GM18517 (cell line): ENCODE results near the gene VIPR2.

Source experiments
- ATAC-seq: cut with Tn5 transposase; IDR thresholded peaks from one replicate; pipeline ENCODE4 v1.9.1; 2021; ENCODE audit warnings: mild to moderate bottlenecking, moderate library complexity; ENCODE audit not compliant: unreplicated experiment

The VIPR2 gene

DNA sequence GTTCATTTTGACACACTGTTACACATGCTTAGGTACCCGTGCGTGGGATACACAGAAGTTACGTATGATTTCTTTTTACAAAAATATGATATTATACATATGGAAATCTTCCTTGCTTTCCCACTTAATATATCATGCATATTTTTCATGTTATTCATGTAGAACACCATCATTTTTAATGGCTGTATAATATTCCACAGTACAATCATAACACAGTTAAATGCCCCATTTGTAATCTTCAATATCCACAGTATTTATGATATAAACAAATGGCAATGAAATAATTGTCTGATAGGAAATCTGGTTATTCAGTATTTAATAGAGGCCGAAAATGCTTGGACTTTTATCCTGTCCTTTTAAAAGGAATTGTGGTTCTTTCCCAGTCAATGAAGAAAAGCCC lies 23.2 kb downstream of the VIPR2 start:
- ATAC-seq, result no peak

- ATAC-seq, result no peak
Observed at GRCh38 chr7:159121068-159121467, 23.6 kb downstream of the VIPR2 start.

- no peak for ATAC-seq
Observed at GRCh38 chr7:159120540-159120919, 24.1 kb downstream of the VIPR2 start.

GRCh38 chr7:159119851-159120539 lies 24.7 kb downstream of the VIPR2 start:
- no peak for ATAC-seq

DNA sequence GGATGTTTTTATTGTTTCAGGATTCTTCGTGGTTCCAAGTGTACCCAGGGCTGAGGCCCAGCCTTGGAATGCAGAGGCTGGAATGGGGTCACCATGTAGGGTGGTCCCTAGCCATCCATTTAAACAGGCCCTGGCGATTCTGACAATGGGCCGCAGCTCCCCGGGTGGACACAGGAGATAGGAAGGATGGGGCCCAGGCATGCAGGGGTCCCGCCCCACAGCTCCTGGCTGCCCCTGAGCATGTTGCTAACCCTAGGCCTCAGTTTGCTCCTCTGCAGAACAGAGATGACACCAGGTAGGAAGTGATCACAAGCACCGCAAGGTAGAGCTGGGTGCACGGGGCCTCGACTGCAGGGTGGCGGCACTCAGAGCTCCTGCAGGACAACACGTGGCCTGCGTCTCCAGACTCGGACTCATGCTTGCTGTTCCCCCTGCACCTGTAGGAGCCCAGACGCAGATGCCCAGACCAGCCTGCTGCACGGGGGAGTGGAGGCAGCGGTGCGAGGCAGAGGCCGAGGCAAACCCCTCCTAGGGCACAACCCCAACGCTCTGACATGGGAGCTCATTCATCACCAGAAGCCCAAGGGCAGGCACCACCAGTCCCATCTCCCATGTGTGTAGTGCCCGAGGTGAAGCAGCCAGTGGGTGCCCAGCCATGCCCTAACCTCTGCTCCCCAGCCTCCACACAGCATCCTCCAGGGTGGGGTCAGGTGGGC lies 25.5 kb downstream of the VIPR2 start:
- ATAC-seq, result no peak

DNA sequence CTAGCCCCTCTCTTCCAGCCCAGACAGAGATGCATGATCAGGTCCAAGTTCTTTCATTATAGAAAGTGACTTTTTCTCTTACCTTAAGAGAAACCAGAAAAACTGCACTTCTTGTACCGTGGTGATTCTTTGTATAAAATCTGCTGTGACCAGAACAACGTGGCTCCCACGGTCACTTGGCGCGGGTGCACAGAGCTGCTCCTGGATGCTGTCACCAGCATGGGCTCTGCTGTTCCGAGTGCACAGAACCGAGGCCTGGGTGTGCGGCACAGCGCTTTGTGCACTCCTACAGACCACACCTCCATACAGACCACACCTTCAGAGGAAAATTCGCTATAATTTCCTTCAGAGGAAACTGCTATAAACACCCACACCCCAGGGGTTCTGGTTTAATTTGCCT lies 26.0 kb downstream of the VIPR2 start:
- no peak for ATAC-seq

DNA sequence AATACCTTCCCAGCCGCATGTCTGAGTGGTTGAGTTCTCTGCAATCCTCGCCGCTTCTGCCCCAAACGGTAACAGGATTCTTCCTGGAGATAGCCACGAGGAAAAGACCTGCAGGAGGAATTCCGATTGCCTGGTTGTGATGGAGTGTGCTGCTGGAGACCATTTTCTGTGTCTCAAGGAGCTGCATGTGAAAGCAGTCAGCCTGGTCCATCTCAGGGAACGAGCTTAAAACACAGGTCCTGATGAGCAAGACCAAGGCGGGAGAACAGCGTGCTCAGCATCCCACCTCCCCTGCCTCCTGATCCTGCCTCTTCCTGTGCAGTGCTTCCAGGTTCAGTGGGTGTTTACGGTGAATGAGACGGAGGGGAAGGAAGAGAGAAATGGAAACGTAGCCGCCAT lies 26.5 kb downstream of the VIPR2 start:
- ATAC-seq, result no peak

GRCh38 chr7:159117366-159118196 lies 27.1 kb downstream of the VIPR2 start:
- no peak for ATAC-seq

GRCh38 chr7:159116581-159117339 lies 27.9 kb downstream of the VIPR2 start:
- no peak for ATAC-seq

DNA sequence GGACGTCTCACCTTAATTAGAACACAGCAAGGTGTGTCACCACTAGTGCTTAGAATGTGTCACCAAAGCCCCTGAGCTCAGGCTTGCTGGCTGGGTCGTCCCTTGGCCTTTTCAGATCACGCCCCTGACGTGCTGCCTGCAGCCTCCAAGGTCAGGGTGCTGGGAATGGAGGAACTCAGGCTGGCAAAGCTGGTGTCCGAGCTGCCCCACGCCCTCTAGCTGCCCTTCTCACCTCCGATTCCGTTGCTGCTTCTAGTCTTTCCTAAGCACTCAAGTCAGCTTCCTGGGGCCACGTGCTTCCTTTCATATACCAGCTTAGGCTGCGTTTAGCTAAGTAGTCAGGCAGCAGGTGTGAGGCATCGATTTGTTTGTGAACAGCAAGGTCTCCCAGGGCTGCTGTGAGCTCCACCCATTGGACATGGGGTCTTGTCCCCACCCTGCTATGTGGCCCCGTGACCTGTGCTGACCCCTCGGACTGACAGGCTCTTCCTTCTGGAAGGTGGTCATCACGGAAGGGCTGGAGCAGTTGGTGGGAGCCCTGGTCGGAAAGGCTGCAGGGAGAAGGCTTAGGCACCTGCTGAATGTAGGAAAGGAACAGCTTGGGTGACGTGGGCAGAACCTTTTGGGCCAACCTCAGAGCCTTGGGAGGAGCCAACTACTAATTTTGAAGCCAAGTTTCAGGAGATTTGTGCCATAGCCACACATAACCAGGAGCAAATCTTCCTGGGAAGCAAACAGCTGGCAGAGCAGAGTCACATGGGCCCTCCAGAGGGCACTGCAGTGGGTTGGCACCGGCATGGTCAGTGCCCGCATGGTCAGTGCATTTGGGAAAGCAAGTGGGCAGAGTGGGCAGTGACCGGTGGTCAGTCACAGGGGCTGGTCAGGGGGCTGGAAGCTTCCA lies 28.8 kb downstream of the VIPR2 start:
- ATAC-seq, result no peak

DNA sequence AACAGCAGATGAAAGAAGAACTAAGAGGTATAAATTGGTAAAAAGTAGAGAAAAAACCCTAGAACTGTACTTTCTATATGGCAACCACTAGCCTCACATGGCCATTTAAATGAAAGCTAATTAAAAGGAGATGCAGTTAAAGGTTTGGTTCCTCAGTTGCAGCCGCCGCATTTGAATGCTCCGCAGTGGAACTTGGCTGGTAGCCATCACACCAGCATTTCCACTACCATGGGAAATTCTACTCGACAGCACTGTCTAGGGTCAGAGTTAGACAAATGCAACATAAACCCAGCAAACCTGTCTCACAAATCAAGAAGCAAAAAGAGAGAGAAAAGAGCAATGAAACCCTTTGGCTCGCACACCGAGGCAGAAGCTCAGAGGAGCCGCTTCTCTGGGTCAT lies 29.7 kb downstream of the VIPR2 start:
- ATAC-seq, result no peak

DNA sequence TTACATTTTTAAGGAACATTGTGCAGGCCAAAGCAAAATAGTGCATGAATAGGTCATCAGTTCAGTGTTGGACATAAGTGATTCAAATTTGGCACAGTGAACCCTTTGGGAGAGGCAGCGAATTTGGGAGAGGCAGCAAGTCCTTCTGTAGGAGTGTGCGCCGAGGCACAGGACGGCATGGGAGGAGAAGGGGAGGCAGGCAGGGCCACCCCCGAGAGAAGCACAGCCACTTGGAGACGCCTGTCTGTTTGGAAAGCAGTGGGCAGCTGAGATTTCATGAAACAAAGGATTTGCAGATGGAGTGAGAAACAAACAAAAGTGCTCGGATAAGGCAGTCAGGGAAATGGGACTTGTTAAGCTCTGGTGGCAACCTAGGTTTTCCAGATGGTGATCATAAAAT lies 30.6 kb downstream of the VIPR2 start:
- ATAC-seq, result no peak

DNA sequence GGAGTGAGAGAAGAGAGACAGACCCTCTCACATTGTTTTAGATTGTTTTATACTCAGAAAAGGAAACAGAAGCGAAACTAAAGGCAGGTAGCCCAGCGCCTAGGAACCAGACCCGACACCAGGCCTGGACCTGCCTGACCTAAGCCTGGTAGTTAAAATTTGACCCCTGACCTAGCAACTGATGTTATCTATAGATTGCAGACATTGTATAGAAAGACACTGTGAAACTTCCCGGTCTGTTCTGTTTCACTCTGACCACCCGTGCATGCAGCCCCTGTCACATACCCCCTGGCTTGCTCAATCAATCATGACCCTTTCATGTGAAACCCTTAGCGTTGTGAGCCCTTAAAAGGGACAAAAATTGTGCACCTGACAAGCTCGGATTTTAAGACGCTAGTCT lies 31.6 kb downstream of the VIPR2 start:
- ATAC-seq, result no peak

- no peak for ATAC-seq
Observed at GRCh38 chr7:159112136-159113011, 32.3 kb downstream of the VIPR2 start.

DNA sequence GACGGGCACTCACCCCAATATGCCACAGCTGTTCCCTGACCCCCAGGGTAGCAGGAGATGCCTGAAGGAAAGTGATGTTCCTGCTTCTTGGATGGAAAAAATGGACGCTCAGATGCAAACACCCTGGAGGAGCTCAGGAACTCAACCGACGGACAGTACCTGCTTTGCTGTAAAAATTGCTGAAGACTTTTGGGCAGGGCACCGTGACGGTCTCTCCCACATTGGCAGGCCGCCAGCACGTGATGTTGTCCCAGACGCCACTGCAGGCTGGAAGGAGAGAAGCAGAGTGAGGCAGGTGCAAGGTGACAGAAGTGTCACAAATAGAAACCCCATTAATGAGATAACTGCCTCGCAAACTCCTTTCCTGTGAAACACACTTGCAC lies 35.0 kb downstream of the VIPR2 start:
- no peak for ATAC-seq

DNA sequence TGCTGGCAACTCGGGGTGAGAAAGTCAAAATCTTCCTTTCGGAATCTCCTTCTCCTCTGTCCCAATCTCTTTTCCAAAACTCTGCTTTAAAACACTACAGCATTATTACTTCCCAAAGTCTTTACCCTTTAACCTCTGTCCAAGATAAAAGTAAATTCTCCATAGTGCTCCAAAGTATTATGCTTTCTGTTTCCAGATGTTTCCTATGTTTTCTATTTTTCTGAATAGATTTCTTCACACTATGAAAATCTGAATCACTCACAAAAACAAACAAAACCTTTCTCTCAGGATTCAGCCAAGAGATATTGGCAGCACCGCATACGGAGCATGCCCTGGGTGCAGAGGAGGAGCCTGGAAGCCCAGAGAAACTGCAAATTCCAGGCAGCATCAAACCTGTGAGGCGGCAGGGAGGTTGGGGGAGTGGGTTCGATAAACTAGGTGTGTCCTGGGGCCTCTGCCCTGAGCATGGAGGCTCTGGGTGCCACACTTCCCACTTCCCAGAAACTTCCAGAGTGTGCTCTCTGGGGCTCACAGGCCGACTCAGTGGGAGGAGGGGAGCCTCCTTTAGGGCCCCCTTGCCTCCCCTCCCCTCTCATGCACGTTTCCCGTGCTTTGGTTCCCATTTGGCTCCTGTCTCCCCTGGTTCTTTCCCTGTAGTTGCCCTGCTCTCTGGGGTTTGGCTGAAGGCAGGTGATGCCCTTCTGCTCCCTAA lies 35.6 kb downstream of the VIPR2 start:
- ATAC-seq, result no peak

DNA sequence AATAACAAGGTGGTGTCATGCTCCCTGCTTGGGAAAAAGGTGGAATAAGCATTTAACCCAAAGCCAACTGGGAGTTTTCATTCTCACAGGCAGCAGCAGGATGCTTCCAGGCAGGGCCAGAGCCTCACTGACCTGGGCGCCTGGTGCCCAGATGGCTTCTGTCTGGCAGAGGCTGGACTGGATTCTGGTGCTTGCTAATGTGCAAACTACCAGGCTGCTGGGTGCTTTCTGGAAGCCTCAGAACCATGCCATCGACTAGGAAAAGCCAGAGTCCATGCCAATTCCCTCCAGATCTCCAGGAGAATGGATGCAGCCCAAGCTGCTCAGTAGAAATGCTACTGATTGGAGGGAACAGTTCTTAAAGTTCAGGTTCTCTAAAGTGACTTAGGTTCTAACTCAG lies 36.2 kb downstream of the VIPR2 start:
- ATAC-seq, result no peak

DNA sequence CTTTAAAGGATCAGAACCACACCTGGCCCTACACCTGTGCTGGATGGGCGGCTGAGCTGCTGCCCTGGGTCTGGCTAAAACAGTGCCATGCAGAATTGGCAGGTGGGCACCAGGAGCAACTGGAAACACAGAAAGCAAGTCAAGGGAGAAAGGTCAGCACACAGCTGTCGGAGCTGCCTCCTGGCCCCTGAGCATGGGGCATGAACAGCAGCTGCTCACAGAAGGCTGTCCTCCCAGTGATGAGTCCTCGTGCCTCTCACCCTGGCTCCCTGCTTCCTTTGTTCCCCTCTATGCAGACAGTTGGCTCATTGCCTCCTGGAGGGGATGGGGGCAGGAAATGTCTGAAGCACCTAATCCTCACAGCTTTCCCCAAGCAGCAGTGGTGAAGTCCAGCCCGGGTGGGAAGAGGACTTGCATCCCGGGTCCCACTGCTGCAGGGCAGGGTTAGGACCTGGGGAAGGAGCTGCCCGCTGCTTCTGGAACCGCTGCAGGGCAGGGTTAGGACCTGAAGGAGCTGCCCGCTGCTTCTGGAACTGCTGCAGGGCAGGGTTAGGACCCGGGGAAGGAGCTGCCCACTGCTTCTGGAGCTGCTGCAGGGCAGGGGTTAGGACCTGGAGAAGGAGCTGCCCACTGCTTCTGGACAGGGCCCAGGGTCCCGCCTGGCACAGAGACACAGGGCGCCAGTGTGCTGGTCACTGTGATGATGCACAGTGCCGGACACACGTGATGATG lies 37.3 kb downstream of the VIPR2 start:
- ATAC-seq, result no peak
